ENCODE measurements around the gene IQSEC3. TPM values are rescaled to one million over a fixed set of nuclear protein-coding genes. Genes with fewer than 3 reads are reported as not detected.

The IQSEC3 gene
- total and polyA plus RNA-seq, 11 donors, result 0.29 to 3.2 (median 1.5) TPM

DNA sequence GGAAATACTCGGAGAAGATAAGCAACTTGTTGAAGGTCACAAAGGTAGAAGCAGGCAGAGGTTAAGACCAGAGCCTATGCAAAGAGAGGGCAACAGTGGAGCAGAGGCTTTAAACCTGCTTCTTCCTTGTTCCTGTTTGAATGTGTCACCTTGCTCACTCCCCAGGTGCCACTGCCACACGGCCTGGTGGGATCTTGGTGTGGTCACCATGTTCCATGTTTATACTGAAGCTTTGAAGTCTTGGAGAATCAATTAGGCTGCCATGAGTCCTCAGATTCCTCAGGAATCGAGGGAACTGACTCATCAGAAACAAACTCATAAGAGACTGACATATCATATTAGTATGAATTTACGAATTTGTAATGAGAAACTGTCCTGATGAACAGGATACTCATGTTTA is 46.8 kb downstream of the IQSEC3 start:
- intact Hi-C loops (cut with DNase I), result no loop called here
- no peak overlapping the region for H3K27ac ChIP-seq
- 83 to 92% (median 87%) methylated on average over 4 of the region's 4 CpGs for WGBS, 4 donors
- H3K4me1 ChIP-seq, result peaks cover 0 to 23% (median 0%) of the 10 kb centered on the region in 12 donors
- no peaks in the 10 kb centered on the region for H3K9me3 ChIP-seq
- peaks cover 0 to 12% (median 0%) of the 10 kb centered on the region in 9 donors for H3K27me3 ChIP-seq
- no peak for DNase-seq
- H3K4me3 ChIP-seq, result no peak overlapping the region
- TF ChIP-seq, protein P1, sequence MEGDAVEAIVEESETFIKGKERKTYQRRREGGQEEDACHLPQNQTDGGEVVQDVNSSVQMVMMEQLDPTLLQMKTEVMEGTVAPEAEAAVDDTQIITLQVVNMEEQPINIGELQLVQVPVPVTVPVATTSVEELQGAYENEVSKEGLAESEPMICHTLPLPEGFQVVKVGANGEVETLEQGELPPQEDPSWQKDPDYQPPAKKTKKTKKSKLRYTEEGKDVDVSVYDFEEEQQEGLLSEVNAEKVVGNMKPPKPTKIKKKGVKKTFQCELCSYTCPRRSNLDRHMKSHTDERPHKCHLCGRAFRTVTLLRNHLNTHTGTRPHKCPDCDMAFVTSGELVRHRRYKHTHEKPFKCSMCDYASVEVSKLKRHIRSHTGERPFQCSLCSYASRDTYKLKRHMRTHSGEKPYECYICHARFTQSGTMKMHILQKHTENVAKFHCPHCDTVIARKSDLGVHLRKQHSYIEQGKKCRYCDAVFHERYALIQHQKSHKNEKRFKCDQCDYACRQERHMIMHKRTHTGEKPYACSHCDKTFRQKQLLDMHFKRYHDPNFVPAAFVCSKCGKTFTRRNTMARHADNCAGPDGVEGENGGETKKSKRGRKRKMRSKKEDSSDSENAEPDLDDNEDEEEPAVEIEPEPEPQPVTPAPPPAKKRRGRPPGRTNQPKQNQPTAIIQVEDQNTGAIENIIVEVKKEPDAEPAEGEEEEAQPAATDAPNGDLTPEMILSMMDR (IDR thresholded peaks at IDR 0.05), result no peak
- TF ChIP-seq POLR2A (IDR thresholded peaks at IDR 0.05), result no peak
- ATAC-seq, result no peak
- no peaks in the 10 kb centered on the region for H3K36me3 ChIP-seq

DNA sequence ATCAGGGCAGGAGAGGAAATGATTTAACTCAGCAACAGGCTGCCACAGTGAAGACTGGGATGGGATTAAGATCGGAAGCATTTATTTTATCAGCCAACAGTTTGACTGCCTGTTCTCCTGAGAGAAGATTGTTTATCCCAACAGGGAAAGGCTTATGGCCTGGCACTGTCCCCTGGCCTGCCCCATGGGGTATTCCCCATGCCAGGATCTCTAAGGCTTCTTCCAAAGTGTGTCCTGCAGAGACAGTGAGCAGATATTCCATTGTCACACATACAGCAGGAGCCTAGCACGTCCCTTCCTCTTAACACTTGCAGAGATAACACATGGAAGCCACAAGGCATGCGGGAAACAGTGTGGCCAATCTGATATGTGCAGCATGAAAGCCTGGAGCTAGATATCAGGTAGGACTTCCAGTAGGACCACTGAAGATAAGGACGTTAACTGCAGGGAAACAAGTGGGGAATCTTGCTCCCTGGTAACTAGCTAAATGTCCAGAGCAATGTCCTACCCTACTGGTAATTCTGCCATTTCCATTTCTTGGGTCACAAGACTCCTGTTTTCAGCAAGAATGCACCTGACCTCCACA is 48.2 kb downstream of the IQSEC3 start:
- H3K36me3 ChIP-seq, result no peaks in the 10 kb centered on the region
- no peak overlapping the region for H3K4me3 ChIP-seq
- H3K4me1 ChIP-seq, result peaks cover 0 to 10% (median 0%) of the 10 kb centered on the region in 12 donors
- peaks cover 0 to 16% (median 0%) of the 10 kb centered on the region in 9 donors for H3K27me3 ChIP-seq
- H3K9me3 ChIP-seq, result no peaks in the 10 kb centered on the region
- WGBS, 4 donors, result 44 to 56% (median 47%) methylated on average over 4 of the region's 4 CpGs
- H3K27ac ChIP-seq, result no peak overlapping the region
- intact Hi-C loops (cut with DNase I), result no loop called here
- ATAC-seq (no peak), DNase-seq (peak in 1 of 5 donors; percentile 2)
- TF ChIP-seq, protein P1 (IDR thresholded peaks at IDR 0.05), result no peak
- TF ChIP-seq POLR2A (IDR thresholded peaks at IDR 0.05), result no peak

DNA sequence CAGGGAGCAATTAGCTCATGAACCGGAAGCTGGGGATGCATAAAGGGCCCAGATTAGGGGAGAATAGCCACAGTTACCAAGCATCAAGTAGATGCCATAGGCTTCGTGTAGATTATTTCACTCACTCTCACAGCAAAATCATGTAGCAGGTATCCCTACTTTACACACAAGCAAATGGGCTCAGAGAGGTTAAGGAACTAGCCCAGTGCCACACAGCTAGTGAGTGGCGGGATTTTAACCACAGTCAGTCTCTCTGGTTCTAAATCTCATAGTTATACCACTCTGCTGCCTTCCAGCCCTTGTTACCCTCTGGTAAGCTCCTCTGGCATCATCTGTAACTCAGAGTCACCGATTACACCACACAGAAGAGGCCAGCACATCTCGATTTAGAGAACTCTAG is 49.0 kb downstream of the IQSEC3 start:
- TF ChIP-seq, protein P1 (IDR thresholded peaks at IDR 0.05), result no peak
- no peak for TF ChIP-seq POLR2A (IDR thresholded peaks at IDR 0.05)
- Histone ChIP-seq H3K36me3 (no peaks in the 10 kb centered on the region), H3K27ac (no peak overlapping the region), H3K4me3 (no peak overlapping the region), H3K9me3 (no peaks in the 10 kb centered on the region), H3K4me1 (peaks cover 0 to 5% (median 0%) of the 10 kb centered on the region in 12 donors), H3K27me3 (peaks cover 0 to 16% (median 0%) of the 10 kb centered on the region in 9 donors)
- DNase-seq (no peak), ATAC-seq (no peak)
- 69 to 77% (median 72%) methylated on average over 5 of the region's 5 CpGs for WGBS, 4 donors
- intact Hi-C loops (cut with DNase I), result no loop called here

DNA sequence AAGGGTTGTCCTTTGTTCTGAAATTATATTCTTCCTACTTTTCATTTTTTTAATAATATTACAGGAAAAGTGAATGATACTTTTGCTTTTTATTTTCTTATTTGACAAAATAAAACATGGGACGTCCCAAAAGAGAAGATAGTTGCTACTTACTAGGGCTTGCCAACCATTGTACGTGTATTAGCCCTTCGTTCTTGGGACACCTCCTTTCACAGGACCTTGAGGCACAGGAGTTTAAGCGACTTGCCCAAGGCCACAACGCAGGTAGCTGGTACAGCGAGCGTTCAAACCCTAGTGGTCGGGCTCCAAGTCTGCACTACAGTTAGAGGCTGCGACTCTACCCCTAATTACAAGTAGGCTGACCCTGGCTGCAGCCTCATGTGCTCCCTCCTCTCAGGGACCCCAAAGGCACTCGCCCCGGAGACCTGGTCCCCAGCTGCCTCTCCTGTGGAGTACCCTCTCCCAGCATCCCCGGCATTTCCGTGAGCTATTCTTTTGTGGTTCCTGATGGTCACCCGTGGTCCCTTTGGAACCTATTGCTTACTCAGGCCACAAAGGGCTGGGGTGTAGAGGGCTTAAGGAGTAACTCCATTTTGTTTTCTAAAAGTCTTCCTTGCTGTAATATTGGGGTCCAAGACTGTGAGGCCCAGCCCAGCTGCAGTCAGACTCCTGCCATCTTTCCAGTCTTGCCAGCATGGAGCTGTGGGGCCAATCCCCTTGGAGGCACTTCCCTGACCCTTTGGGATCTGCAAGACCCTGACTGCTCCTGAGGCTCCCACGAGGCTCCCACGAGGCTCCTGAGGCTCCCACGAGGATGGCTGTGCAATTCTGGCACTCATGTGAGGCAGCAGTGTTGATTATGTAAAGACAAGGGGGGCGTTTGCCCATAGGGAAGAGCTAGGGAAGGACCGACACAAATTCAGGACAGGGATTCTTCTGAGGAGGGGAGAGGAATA is 49.7 kb downstream of the IQSEC3 start:
- Histone ChIP-seq H3K9me3 (no peaks in the 10 kb centered on the region), H3K27ac (no peak overlapping the region), H3K4me3 (no peak overlapping the region), H3K36me3 (no peaks in the 10 kb centered on the region), H3K27me3 (peaks cover 0 to 16% (median 0%) of the 10 kb centered on the region in 9 donors), H3K4me1 (peaks cover 0 to 5% (median 0%) of the 10 kb centered on the region in 12 donors)
- intact Hi-C loops (cut with DNase I), result no loop called here
- TF ChIP-seq, protein P1 (IDR thresholded peaks at IDR 0.05), result no peak
- no peak for TF ChIP-seq POLR2A (IDR thresholded peaks at IDR 0.05)
- no peak for ATAC-seq
- WGBS, 4 donors, result 79 to 85% (median 82%) methylated on average over 19 of the region's 19 CpGs
- peak in 1 of 5 donors; percentile 17 for DNase-seq

Data from heart left ventricle (tissue), 16 donors.